CD4-positive, alpha-beta T cell treated with Interleukin-17A for 1 hour (primary cell): ENCODE data around the gene LMTK3.
"Not testable (repeated sequence)": the region's sequence is repeated elsewhere in the genome, so short reads cannot be mapped to it uniquely, and the experiment has no call there.

ENCODE experiments used
- DNase-seq: peaks from one replicate; pipeline ENCODE4 v3.0.0-alpha.2; 2020

Gene LMTK3

GRCh38 chr19:48540110-48540509 lies 28.5 kb upstream of the LMTK3 start:
- DNase-seq: no peak

GRCh38 chr19:48539503-48540096 lies 28.0 kb upstream of the LMTK3 start:
- DNase-seq: no peak

- DNase-seq: not testable (repeated sequence)
Measured at GRCh38 chr19:48538057-48538456, 26.4 kb upstream of the LMTK3 start.

GRCh38 chr19:48537541-48537940 lies 25.9 kb upstream of the LMTK3 start:
- no peak for DNase-seq

- no peak for DNase-seq
Measured at GRCh38 chr19:48533770-48534169, 22.1 kb upstream of the LMTK3 start.

GRCh38 chr19:48530770-48531169 lies 19.1 kb upstream of the LMTK3 start:
- no peak for DNase-seq

- DNase-seq: no peak
Measured at GRCh38 chr19:48530066-48530720, 18.6 kb upstream of the LMTK3 start.

- DNase-seq: no peak
Measured at GRCh38 chr19:48529156-48529555, 17.5 kb upstream of the LMTK3 start.

- no peak for DNase-seq
Measured at GRCh38 chr19:48524732-48525131, 13.1 kb upstream of the LMTK3 start.

- no peak for DNase-seq
Measured at GRCh38 chr19:48524221-48524620, 12.6 kb upstream of the LMTK3 start.

GRCh38 chr19:48520134-48520533 lies 8.5 kb upstream of the LMTK3 start:
- DNase-seq: no peak

- DNase-seq: not testable (repeated sequence)
Measured at GRCh38 chr19:48519426-48519825, 7.8 kb upstream of the LMTK3 start.

GRCh38 chr19:48518207-48518606 lies 6.6 kb upstream of the LMTK3 start:
- no peak for DNase-seq

GRCh38 chr19:48516536-48516935 lies 4.9 kb upstream of the LMTK3 start:
- no peak for DNase-seq

- no peak for DNase-seq
Measured at GRCh38 chr19:48514123-48514458, 2.5 kb upstream of the LMTK3 start.

GRCh38 chr19:48513289-48514122 lies 1.9 kb upstream of the LMTK3 start:
- DNase-seq: peak; percentile 84

- peak; percentile 52 for DNase-seq
Measured at GRCh38 chr19:48512504-48513288, 1.1 kb upstream of the LMTK3 start.

- DNase-seq: no peak
Measured at GRCh38 chr19:48511321-48511731, 309 bp downstream of the LMTK3 start.

GRCh38 chr19:48510421-48511268 lies 990 bp downstream of the LMTK3 start:
- peak; percentile 80 for DNase-seq

GRCh38 chr19:48509467-48510194 lies 2.0 kb downstream of the LMTK3 start:
- DNase-seq: no peak

GRCh38 chr19:48508729-48509411 lies 2.8 kb downstream of the LMTK3 start:
- no peak for DNase-seq
